Measurements from ENCODE around the gene RIMKLA.
A peak's percentile ranks its signal among the peaks of the same experiment; 100 is the strongest.

Gene RIMKLA

DNA sequence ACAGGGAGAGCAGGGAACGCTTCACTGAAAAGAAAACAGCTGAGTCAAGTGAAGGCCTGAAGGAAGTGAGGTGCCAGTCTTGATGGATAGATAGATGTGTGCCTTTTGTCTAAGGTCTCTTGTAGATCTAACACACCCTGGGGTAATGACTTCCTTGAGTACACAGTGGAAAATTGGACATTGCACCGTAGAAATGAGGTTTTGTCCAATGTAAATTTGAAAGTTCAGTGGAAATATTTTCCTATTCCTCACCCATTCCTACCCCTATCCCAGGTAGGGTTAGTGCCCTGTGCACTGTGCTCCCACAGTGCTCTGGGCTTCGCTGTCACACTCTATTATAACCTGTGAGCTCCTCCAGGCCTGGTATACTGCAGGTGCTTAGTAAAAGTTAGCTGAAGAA lies 50.9 kb downstream of the RIMKLA start:
- no peak for DNase-seq

DNA sequence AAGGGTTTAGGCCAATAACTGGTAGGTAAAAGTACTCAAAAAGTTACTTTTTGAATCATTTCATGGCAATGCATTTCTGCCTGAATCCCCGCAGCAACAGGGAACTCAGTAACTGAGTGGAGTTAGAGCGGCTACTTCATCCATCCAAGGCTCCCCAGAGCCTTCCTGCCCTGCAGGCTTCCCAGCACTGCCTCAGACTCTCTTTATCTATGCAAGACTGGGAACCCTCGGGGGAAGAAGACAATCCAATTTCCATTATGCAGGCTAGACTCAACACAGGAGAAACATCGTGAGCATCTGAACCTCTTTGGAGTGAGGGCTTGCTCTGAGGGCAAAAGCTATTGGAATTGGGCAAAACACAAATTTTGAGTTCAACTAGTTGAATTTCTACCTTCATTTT lies 52.1 kb downstream of the RIMKLA start:
- no peak for DNase-seq

DNA sequence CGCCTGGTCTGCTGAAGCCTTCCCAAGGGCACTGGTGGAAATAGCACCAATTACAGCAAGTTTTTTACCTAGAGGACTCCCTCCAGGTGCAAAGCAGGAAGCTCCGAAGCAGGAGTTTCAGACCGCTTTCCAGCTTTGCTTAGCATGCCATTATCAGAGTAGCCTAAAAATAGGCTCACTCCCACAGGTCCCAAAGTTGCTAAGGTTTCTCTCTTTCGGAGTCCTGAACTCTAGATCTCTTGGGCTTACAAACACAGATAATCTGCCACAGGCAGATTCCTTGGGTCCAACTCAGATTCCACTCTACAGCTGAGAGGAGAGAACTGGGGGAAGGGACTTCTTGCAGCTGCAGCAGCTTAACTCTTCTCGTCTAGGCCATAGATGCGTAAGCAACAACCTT lies 52.8 kb downstream of the RIMKLA start:
- DNase-seq, result peak; percentile 43

DNA sequence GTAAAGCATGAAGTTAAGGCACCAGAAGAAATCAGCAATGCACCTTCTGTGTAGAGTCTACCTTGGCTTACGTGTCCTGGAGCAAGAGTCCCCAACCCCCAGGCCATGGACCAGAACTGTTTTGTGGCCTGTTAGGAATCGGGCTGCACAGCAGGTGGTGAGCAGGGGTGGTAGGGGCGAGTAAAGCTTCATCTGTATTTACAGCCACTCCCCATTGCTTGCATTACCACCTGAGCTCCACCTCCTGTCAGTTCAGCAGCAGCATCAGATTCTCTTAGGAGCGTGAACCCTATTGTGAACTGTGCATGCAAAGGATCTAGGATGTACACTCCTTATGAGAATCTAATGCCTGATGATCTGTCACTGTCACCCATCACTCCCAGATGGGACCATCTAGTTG lies 53.7 kb downstream of the RIMKLA start:
- no peak for DNase-seq

DNA sequence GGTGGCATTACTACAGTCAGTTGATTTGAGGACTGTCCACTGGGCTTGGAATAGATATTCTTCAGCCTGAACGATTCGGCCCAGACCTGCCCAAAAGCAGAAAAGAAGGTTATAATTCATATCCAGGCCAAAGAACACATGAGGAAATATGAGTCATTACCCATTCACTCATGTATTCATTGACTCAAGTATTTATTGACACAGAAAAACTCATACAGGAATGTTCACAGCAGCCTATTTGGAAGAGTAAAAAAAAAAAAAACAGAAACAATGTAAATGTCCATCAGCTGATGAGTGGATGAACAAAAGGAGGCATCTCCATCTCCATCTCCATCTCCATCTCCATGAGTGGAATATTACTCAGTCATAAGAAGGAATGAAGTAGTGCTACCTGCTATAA lies 59.3 kb downstream of the RIMKLA start:
- DNase-seq, result peak; percentile 81

- no peak for DNase-seq
These were observed 62.1 kb downstream of the RIMKLA start for GRCh38 chr1:42442662-42443061.

DNA sequence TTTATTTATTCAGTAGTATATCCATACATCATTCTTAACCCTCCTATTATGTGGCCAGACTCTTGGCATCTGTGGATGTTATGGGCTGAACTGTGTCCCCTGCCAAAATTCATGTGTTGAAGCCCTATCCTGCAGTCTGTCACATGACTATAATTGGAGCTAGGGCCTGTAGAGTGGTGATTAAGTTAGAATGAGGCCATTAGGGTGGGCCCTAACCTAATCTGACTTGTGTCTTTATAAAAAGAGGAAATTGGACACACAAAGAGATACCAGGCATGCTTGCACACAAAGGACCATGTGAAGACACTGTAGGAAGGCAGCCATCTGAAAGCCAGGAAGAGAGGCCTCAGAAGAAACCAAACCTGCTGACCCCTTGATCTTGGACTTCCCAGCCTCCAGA lies 68.7 kb downstream of the RIMKLA start:
- no peak for DNase-seq

- DNase-seq, result no peak
These were observed 69.5 kb downstream of the RIMKLA start for GRCh38 chr1:42450061-42450460.

GRCh38 chr1:42453386-42453785 lies 72.8 kb downstream of the RIMKLA start:
- DNase-seq, result no peak

DNA sequence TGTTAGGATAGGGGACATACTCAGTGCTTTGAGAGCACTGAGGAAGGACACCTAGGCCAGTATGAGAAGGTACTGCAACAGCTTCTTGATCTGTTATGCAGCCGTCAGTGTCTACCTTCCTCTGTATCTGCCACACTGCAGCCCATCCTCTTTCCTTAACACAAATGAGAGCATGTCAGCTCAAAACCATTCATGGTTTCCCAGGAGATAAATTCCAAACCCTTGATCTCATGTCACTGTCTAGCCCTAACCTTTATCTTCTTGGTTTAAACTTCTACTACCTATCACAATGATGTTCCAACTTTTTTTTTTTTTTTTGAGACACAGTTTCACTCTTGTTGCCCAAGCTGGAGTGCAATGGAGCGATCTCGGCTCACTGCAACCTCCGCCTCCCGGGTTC lies 73.8 kb downstream of the RIMKLA start:
- no peak for DNase-seq

GRCh38 chr1:42456010-42456753 lies 75.6 kb downstream of the RIMKLA start, which contains the start of the genes PPCS and ZMYND12:
Gene PPCS (plus strand): TSS chr1:42456543. CDS start chr1:42456566, 23 bp downstream.
Gene ZMYND12 (minus strand): TSS chr1:42456022. CDS start chr1:42455997, 25 bp downstream.
- DNase-seq, result peak; percentile 81

DNA sequence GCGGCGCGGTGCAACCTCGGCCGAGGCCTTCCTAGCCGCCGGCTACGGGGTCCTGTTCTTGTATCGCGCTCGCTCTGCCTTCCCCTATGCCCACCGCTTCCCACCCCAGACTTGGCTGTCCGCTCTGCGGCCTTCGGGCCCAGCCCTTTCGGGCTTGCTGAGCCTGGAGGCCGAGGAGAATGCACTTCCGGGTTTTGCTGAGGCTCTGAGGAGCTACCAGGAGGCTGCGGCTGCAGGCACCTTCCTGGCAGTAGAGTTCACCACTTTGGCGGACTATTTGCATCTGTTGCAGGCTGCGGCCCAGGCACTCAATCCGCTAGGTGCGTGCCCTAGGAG lies 76.1 kb downstream of the RIMKLA start:
- peak; percentile 46 for DNase-seq

DNA sequence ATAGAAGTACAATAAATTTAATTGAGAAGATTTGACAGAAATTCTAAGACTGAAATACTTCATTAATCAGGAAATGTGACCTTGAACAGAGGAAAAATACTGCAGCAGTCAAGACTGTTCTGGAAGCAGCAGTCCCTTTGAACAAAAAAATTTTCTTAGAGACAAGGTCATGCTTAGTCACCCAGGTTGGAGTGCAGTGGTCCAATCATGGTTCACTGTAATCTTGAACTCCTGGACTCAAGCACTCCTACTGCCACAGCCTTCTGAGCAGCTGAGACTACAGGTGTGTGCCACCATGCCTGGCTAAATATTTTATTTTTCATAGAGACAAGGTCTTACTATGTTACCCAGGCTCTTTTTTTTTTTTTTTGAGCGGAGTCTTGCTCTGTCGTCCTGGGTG lies 80.6 kb downstream of the RIMKLA start:
- no peak for DNase-seq

DNA sequence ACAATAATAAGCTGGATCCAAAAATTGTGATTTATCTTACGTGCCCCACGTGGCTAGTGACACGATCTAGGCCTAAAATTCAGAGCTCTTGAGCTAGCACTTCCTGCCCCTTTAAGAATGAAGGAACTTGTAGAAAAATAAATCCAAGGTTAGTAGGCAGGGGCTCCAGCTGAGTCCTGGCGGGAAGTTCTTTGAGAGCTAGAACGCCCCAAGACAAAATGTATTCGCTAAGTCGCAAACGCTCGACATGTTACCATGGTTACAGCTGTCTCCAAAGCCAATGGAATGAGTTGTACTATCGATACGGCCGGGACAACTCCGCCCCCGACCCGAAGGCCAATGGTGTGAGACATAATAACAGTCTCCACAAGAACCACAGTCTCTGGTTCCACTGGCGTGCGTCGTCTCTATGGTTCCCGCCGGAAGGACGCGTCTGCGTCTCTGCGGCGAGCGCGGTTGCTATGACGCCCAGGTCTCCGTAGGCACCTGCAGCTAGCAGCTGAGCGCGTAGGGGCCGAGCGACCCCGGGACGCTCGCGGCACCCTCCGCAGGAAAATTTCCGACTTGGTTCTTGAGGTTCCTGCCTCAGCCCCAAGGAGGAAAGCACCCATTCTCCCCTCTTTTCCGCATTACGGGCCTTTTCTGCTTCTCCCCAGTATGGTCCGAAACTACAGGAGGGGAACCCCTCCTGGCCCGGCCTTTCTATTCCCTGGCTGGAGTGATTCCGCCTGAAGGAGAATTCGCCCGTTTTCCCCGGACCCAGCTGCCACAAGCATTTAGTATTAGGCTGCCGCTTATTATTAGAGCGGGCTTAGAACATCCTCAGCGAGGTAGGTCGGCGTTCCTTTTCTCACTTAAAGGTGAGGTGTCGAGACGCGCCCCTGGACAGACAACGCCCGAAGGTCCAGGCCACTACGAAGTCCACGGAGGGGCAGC lies 82.5 kb downstream of the RIMKLA start, which contains the start of gene CCDC30:
Gene CCDC30 (plus strand): TSS at position 459 of the 936 bp plus-strand sequence. CDS start 17,266 bp downstream, outside the sequence.
- peak; percentile 98 for DNase-seq

- no peak for DNase-seq
These were observed 83.3 kb downstream of the RIMKLA start for GRCh38 chr1:42463921-42464320.

- no peak for DNase-seq
These were observed 85.4 kb downstream of the RIMKLA start for GRCh38 chr1:42466030-42466429.

- DNase-seq, result no peak
These were observed 89.1 kb downstream of the RIMKLA start for GRCh38 chr1:42469727-42470126.
